Measurements from ENCODE around the gene JPT1. TPM values are rescaled to one million over a fixed set of nuclear protein-coding genes. Genes with fewer than 3 reads are reported as not detected.

Gene JPT1
- total and polyA plus RNA-seq, 2 experiments from 2014 or later: 278 to 903 TPM

DNA sequence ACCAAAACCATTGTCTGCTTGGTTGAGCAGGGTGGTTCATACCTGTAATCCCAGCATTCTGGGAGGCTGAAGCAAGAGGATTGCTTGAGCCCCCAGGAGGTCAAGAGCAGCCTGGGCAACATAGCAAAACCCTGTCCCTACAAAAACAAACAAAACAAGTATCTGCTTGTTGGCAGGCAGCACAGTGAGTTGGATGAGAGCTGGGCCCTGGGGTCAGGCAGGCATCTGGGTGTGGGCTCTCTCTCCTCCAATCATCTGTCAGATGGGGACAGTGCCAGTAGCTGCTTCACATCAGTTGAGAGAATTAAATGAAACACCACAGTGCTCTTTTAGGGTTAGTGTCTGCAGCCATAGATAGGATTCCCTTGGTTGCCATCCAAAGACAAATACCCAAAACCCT, 38.8 kb downstream of the JPT1 start (continued):
- TF ChIP-seq, protein P1, sequence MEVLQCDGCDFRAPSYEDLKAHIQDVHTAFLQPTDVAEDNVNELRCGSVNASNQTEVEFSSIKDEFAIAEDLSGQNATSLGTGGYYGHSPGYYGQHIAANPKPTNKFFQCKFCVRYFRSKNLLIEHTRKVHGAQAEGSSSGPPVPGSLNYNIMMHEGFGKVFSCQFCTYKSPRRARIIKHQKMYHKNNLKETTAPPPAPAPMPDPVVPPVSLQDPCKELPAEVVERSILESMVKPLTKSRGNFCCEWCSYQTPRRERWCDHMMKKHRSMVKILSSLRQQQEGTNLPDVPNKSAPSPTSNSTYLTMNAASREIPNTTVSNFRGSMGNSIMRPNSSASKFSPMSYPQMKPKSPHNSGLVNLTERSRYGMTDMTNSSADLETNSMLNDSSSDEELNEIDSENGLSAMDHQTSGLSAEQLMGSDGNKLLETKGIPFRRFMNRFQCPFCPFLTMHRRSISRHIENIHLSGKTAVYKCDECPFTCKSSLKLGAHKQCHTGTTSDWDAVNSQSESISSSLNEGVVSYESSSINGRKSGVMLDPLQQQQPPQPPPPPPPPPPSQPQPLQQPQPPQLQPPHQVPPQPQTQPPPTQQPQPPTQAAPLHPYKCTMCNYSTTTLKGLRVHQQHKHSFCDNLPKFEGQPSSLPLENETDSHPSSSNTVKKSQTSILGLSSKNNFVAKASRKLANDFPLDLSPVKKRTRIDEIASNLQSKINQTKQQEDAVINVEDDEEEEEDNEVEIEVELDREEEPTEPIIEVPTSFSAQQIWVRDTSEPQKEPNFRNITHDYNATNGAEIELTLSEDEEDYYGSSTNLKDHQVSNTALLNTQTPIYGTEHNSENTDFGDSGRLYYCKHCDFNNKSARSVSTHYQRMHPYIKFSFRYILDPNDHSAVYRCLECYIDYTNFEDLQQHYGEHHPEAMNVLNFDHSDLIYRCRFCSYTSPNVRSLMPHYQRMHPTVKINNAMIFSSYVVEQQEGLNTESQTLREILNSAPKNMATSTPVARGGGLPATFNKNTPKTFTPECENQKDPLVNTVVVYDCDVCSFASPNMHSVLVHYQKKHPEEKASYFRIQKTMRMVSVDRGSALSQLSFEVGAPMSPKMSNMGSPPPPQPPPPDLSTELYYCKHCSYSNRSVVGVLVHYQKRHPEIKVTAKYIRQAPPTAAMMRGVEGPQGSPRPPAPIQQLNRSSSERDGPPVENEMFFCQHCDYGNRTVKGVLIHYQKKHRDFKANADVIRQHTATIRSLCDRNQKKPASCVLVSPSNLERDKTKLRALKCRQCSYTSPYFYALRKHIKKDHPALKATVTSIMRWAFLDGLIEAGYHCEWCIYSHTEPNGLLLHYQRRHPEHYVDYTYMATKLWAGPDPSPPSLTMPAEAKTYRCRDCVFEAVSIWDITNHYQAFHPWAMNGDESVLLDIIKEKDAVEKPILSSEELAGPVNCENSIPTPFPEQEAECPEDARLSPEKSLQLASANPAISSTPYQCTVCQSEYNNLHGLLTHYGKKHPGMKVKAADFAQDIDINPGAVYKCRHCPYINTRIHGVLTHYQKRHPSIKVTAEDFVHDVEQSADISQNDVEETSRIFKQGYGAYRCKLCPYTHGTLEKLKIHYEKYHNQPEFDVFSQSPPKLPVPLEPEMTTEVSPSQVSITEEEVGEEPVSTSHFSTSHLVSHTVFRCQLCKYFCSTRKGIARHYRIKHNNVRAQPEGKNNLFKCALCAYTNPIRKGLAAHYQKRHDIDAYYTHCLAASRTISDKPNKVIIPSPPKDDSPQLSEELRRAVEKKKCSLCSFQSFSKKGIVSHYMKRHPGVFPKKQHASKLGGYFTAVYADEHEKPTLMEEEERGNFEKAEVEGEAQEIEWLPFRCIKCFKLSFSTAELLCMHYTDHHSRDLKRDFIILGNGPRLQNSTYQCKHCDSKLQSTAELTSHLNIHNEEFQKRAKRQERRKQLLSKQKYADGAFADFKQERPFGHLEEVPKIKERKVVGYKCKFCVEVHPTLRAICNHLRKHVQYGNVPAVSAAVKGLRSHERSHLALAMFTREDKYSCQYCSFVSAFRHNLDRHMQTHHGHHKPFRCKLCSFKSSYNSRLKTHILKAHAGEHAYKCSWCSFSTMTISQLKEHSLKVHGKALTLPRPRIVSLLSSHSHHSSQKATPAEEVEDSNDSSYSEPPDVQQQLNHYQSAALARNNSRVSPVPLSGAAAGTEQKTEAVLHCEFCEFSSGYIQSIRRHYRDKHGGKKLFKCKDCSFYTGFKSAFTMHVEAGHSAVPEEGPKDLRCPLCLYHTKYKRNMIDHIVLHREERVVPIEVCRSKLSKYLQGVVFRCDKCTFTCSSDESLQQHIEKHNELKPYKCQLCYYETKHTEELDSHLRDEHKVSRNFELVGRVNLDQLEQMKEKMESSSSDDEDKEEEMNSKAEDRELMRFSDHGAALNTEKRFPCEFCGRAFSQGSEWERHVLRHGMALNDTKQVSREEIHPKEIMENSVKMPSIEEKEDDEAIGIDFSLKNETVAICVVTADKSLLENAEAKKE (CRISPR knock-in tag; IDR thresholded peaks at IDR 0.05): no peak
- TF ChIP-seq, protein P2, sequence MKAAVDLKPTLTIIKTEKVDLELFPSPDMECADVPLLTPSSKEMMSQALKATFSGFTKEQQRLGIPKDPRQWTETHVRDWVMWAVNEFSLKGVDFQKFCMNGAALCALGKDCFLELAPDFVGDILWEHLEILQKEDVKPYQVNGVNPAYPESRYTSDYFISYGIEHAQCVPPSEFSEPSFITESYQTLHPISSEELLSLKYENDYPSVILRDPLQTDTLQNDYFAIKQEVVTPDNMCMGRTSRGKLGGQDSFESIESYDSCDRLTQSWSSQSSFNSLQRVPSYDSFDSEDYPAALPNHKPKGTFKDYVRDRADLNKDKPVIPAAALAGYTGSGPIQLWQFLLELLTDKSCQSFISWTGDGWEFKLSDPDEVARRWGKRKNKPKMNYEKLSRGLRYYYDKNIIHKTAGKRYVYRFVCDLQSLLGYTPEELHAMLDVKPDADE (IDR thresholded peaks at IDR 0.05): no peak
- no peak for TF ChIP-seq CREB1 (CRISPR knock-in tag; IDR thresholded peaks at IDR 0.05; ENCODE audit: low read depth)
- TF ChIP-seq POLR2AphosphoS5 (IDR thresholded peaks at IDR 0.05; ENCODE audit: low read depth): no peak
- no peak for TF ChIP-seq JUNB (IDR thresholded peaks at IDR 0.05; ENCODE audit: unreplicated experiment)
- TF ChIP-seq ZNF114 (CRISPR knock-in tag; IDR thresholded peaks at IDR 0.05): no peak
- no peak for TF ChIP-seq ZNF331 (CRISPR knock-in tag; IDR thresholded peaks at IDR 0.05; ENCODE audit: low read depth)
- TF ChIP-seq NANOG (IDR thresholded peaks at IDR 0.05; ENCODE audit: borderline replicate concordance): no peak
- TF ChIP-seq, protein P3, sequence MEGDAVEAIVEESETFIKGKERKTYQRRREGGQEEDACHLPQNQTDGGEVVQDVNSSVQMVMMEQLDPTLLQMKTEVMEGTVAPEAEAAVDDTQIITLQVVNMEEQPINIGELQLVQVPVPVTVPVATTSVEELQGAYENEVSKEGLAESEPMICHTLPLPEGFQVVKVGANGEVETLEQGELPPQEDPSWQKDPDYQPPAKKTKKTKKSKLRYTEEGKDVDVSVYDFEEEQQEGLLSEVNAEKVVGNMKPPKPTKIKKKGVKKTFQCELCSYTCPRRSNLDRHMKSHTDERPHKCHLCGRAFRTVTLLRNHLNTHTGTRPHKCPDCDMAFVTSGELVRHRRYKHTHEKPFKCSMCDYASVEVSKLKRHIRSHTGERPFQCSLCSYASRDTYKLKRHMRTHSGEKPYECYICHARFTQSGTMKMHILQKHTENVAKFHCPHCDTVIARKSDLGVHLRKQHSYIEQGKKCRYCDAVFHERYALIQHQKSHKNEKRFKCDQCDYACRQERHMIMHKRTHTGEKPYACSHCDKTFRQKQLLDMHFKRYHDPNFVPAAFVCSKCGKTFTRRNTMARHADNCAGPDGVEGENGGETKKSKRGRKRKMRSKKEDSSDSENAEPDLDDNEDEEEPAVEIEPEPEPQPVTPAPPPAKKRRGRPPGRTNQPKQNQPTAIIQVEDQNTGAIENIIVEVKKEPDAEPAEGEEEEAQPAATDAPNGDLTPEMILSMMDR (conservative IDR thresholded peaks at IDR 0.05; ENCODE audit: low read depth in 2 of 2): no peak
